PFSK-1 (cell line): ENCODE measurements around the gene AUTS2.

ENCODE experiments used
- FOXP2 ChIP-seq: optimal IDR thresholded peaks from 2 replicates; pipeline ENCODE3; 2011; ENCODE audit warnings: borderline replicate concordance, control low read depth, inconsistent platforms; ENCODE audit not compliant: insufficient read depth; ENCODE audit errors: extremely low read length, extremely low read depth
- POLR2AphosphoS5 ChIP-seq: IDR thresholded peaks from 2 replicates; pipeline ENCODE4 v1.6.1; 2012; ENCODE audit warnings: low read depth, mild to moderate bottlenecking, control low read depth, low read length, moderate library complexity
- REST ChIP-seq, 2 experiments: IDR thresholded peaks; 2 replicates each; pipeline versions ENCODE4 v1.6.1 to v1.8.0; 2011 to 2012; ENCODE audit warnings: low read depth in 2 of 2, low read length in 2 of 2, control low read depth in 1 of 2, inconsistent platforms in 1 of 2, mild to moderate bottlenecking in 1 of 2, moderate library complexity in 1 of 2; ENCODE audit not compliant: insufficient read depth in 1 of 2
- SIN3A ChIP-seq: IDR thresholded peaks from 2 replicates; pipeline ENCODE4 v1.6.1; 2012; ENCODE audit warnings: mild to moderate bottlenecking, low read length, moderate library complexity, borderline replicate concordance; ENCODE audit not compliant: insufficient read depth
- TAF1 ChIP-seq: IDR thresholded peaks from 2 replicates; pipeline ENCODE4 v1.6.1; 2012; ENCODE audit warnings: low read length, control low read depth, borderline replicate concordance; ENCODE audit not compliant: insufficient read depth

AUTS2 gene

GRCh38 chr7:70771451-70771850 is 1173.2 kb downstream of the AUTS2 start:
- TF ChIP-seq FOXP2, result no peak
- no peak for TF ChIP-seq TAF1
- no peak for TF ChIP-seq REST (IDR thresholded peaks at IDR 0.05; ENCODE audit: insufficient read depth in 1 of 2, low read depth in 2 of 2, low read length in 2 of 2)
- no peak for TF ChIP-seq SIN3A
- no peak for TF ChIP-seq POLR2AphosphoS5

GRCh38 chr7:70772891-70773290 is 1174.6 kb downstream of the AUTS2 start:
- no peak for TF ChIP-seq FOXP2
- TF ChIP-seq SIN3A, result no peak
- TF ChIP-seq REST (IDR thresholded peaks at IDR 0.05; ENCODE audit: insufficient read depth in 1 of 2, low read depth in 2 of 2, low read length in 2 of 2), result no peak
- no peak for TF ChIP-seq POLR2AphosphoS5
- no peak for TF ChIP-seq TAF1

- TF ChIP-seq POLR2AphosphoS5 (no peak), SIN3A (no peak), TAF1 (no peak), FOXP2 (no peak), REST (IDR thresholded peaks at IDR 0.05; ENCODE audit: insufficient read depth in 1 of 2, low read depth in 2 of 2, low read length in 2 of 2) (no peak)
These were observed 1175.1 kb downstream of the AUTS2 start for GRCh38 chr7:70773406-70773805.

- TF ChIP-seq REST (IDR thresholded peaks at IDR 0.05; ENCODE audit: insufficient read depth in 1 of 2, low read depth in 2 of 2, low read length in 2 of 2) (no peak), FOXP2 (no peak), POLR2AphosphoS5 (no peak), TAF1 (no peak), SIN3A (no peak)
These were observed 1176.8 kb downstream of the AUTS2 start for GRCh38 chr7:70774950-70775527.
